WTC11 (cell line): ENCODE data around the gene PLA2G4A. TPM values are rescaled to one million over a fixed set of nuclear protein-coding genes. Genes with fewer than 3 reads are reported as not detected.

Experiments used
- ATAC-seq: fragments of 200-7000 bp; cut with Tn5 transposase; 2 replicates; pipeline ENCODE4 v1.10.0; 2021; ENCODE audit warnings: mild to moderate bottlenecking, moderate library complexity
- CTCF ChIA-PET: fragments of 300-600 bp; sonication (Branson Sonifier 250); formaldehyde crosslinking; loops from one replicate; lab custom pipeline; 2021; ENCODE audit warnings: antibody characterized with exemption; lab: Charles Lee
- POLR2A ChIA-PET: fragments of 350-600 bp; sonication (Branson Sonifier 250); formaldehyde crosslinking; loops from one replicate; lab custom pipeline; 2021; ENCODE audit warnings: antibody characterized with exemption; lab: Charles Lee
- DNase-seq: peaks from one replicate; pipeline ENCODE4 v3.0.0; 2021; ENCODE audit warnings: low spot score
- H3K27ac Mint-ChIP-seq: 2 replicates; pipeline ENCODE4 v1.8.0; 2021; ENCODE audit warnings: mixed read lengths
- H3K27me3 Mint-ChIP-seq: 2 replicates; pipeline ENCODE4 v1.8.0; 2021; ENCODE audit warnings: low read depth, mild to moderate bottlenecking, moderate library complexity, mixed read lengths
- H3K36me3 Mint-ChIP-seq: 2 replicates; pipeline ENCODE4 v1.8.0; 2021; ENCODE audit warnings: mixed read lengths
- H3K4me1 Mint-ChIP-seq: 2 replicates; pipeline ENCODE4 v1.8.0; 2022; ENCODE audit warnings: mixed read lengths
- H3K4me3 Mint-ChIP-seq: 2 replicates; pipeline ENCODE4 v1.8.0; 2021; ENCODE audit warnings: mild to moderate bottlenecking, moderate library complexity, mixed read lengths
- H3K9me3 Mint-ChIP-seq: 2 replicates; pipeline ENCODE4 v1.8.0; 2021; ENCODE audit warnings: mixed read lengths
- AFF4 ChIP-seq: sonication (generic); formaldehyde crosslinking; IDR thresholded peaks from 2 replicates; pipeline ENCODE4 v1.8.1; 2023; ENCODE audit warnings: mild to moderate bottlenecking, missing genetic modification reagents, borderline replicate concordance
- ATF1 ChIP-seq: sonication (generic); formaldehyde crosslinking; IDR thresholded peaks from 2 replicates; pipeline ENCODE4 v1.8.1; 2023; ENCODE audit warnings: mild to moderate bottlenecking, moderate library complexity, missing genetic modification reagents
- CBFB ChIP-seq: sonication (generic); formaldehyde crosslinking; IDR thresholded peaks from 2 replicates; pipeline ENCODE4 v1.8.1; 2022; ENCODE audit warnings: mild to moderate bottlenecking, low read depth, missing genetic modification reagents
- CREB1 ChIP-seq: sonication (generic); formaldehyde crosslinking; IDR thresholded peaks from 2 replicates; pipeline ENCODE4 v1.8.0; 2023; ENCODE audit warnings: mild to moderate bottlenecking, missing genetic modification reagents
- CREM ChIP-seq: sonication (generic); formaldehyde crosslinking; IDR thresholded peaks from 2 replicates; pipeline ENCODE4 v1.8.1; 2022; ENCODE audit warnings: mild to moderate bottlenecking, missing genetic modification reagents, moderate library complexity
- EMX1 ChIP-seq: fragments of 250-450 bp; sonication (Bioruptor Pico); IDR thresholded peaks from 2 replicates; pipeline ENCODE4 v1.8.0; 2021; ENCODE audit warnings: mild to moderate bottlenecking
- ESRRA ChIP-seq: sonication (generic); formaldehyde crosslinking; IDR thresholded peaks from 2 replicates; pipeline ENCODE4 v1.8.1; 2022; ENCODE audit warnings: mild to moderate bottlenecking, missing genetic modification reagents, borderline replicate concordance
- FOXK1 ChIP-seq: sonication (generic); formaldehyde crosslinking; IDR thresholded peaks from 2 replicates; pipeline ENCODE4 v1.8.0; 2022; ENCODE audit warnings: mild to moderate bottlenecking, moderate library complexity, missing genetic modification reagents
- FOXP1 ChIP-seq: sonication (generic); formaldehyde crosslinking; IDR thresholded peaks from 2 replicates; pipeline ENCODE4 v1.8.0; 2022; ENCODE audit warnings: missing genetic modification reagents, mild to moderate bottlenecking, moderate library complexity, borderline replicate concordance
- HMGA2 ChIP-seq: fragments of 250-450 bp; sonication (Bioruptor Pico); IDR thresholded peaks from 2 replicates; pipeline ENCODE4 v1.4.0; 2021; ENCODE audit warnings: mild to moderate bottlenecking, moderate library complexity
- IRF1 ChIP-seq: sonication (generic); formaldehyde crosslinking; IDR thresholded peaks from 2 replicates; pipeline ENCODE4 v1.8.0; 2023; ENCODE audit warnings: missing genetic modification reagents
- OVOL2 ChIP-seq: fragments of 250-450 bp; sonication (Bioruptor Pico); IDR thresholded peaks from 2 replicates; pipeline ENCODE4 v1.9.0; 2021; ENCODE audit warnings: mild to moderate bottlenecking, borderline replicate concordance
- PRRX2 ChIP-seq: fragments of 250-450 bp; sonication (Bioruptor Pico); IDR thresholded peaks from 2 replicates; pipeline ENCODE4 v1.8.0; 2021; ENCODE audit warnings: mild to moderate bottlenecking
- SOX15 ChIP-seq: fragments of 250-450 bp; sonication (Bioruptor Pico); IDR thresholded peaks from 2 replicates; pipeline ENCODE4 v1.9.0; 2021; ENCODE audit warnings: mild to moderate bottlenecking
- TCF7 ChIP-seq: sonication (generic); formaldehyde crosslinking; IDR thresholded peaks from 2 replicates; pipeline ENCODE4 v1.8.0; 2022; ENCODE audit warnings: mild to moderate bottlenecking, low read depth, missing genetic modification reagents, moderate library complexity
- TEAD4 ChIP-seq: sonication (generic); formaldehyde crosslinking; IDR thresholded peaks from 2 replicates; pipeline ENCODE4 v1.8.0; 2022; ENCODE audit warnings: mild to moderate bottlenecking, missing genetic modification reagents
- ZMAT4 ChIP-seq: fragments of 250-450 bp; sonication (Bioruptor Pico); IDR thresholded peaks from 2 replicates; pipeline ENCODE4 v1.9.0; 2021; ENCODE audit warnings: mild to moderate bottlenecking
- ZNF121 ChIP-seq: sonication (generic); formaldehyde crosslinking; IDR thresholded peaks from 2 replicates; pipeline ENCODE4 v1.8.0; 2023; ENCODE audit warnings: missing genetic modification reagents
- ZNF219 ChIP-seq: sonication (generic); formaldehyde crosslinking; IDR thresholded peaks from 2 replicates; pipeline ENCODE4 v1.8.0; 2023; ENCODE audit warnings: missing genetic modification reagents, mild to moderate bottlenecking, borderline replicate concordance
- ZNF396 ChIP-seq: fragments of 250-450 bp; sonication (Bioruptor Pico); IDR thresholded peaks from 2 replicates; pipeline ENCODE4 v1.8.0; 2021; ENCODE audit warnings: mild to moderate bottlenecking, moderate library complexity, borderline replicate concordance
- ZNF532 ChIP-seq: fragments of 250-450 bp; sonication (Bioruptor Pico); IDR thresholded peaks from 2 replicates; pipeline ENCODE4 v1.9.0; 2021; ENCODE audit warnings: mild to moderate bottlenecking, borderline replicate concordance
- ZSCAN18 ChIP-seq: fragments of 250-450 bp; sonication (Bioruptor Pico); IDR thresholded peaks from 2 replicates; pipeline ENCODE4 v2.1.2; 2022; ENCODE audit warnings: mild to moderate bottlenecking, moderate library complexity
- total RNA-seq: library from RNA; stranded (reverse); gene quantifications from 3 replicates; pipeline ENCODE4 v1.2.3, GENCODE V29; 2021

PLA2G4A gene
- total RNA-seq, 1 experiment from 2014 or later, result 1.3 TPM

- DNase-seq (no peak), ATAC-seq (no peak)
- CTCF ChIA-PET, result no interaction called here
- Mint-ChIP-seq H3K27me3 (no peaks in the 10 kb centered on the region), H3K4me3 (no peak overlapping the region), H3K36me3 (no peaks in the 10 kb centered on the region), H3K27ac (no peak overlapping the region), H3K9me3 (no peaks in the 10 kb centered on the region), H3K4me1 (0 out of 2 replicates have a peak, but pooled peaks cover 4% of the 10 kb centered on the region)
- POLR2A ChIA-PET, result no interaction called here
- no peak for TF ChIP-seq FOXK1
- TF ChIP-seq ATF1, result no peak
- no peak for TF ChIP-seq TCF7 (CRISPR knock-in tag)
- no peak for TF ChIP-seq ZNF219
- no peak for TF ChIP-seq ZSCAN18
- no peak for TF ChIP-seq FOXP1 (CRISPR knock-in tag)
- no peak for TF ChIP-seq EMX1 (CRISPR knock-in tag)
- no peak for TF ChIP-seq CREM
These were observed 15.2 kb downstream of the PLA2G4A start for GRCh38 chr1:186843931-186844330.

- TF ChIP-seq OVOL2 (CRISPR knock-in tag) (no peak), HMGA2 (CRISPR knock-in tag) (no peak), TEAD4 (CRISPR knock-in tag) (no peak), AFF4 (CRISPR knock-in tag) (no peak), FOXP1 (CRISPR knock-in tag) (no peak), ZMAT4 (CRISPR knock-in tag) (no peak), ZNF532 (CRISPR knock-in tag) (no peak), ZNF396 (CRISPR knock-in tag) (no peak), PRRX2 (CRISPR knock-in tag) (no peak), CBFB (CRISPR knock-in tag) (no peak), ZNF121 (CRISPR knock-in tag) (no peak), SOX15 (CRISPR knock-in tag) (no peak), IRF1 (no peak), ZSCAN18 (no peak), ESRRA (no peak), CREB1 (CRISPR knock-in tag) (no peak)
- TF ChIP-seq, all 79 proteins: peak for 0
- H3K27ac Mint-ChIP-seq, result no peak overlapping the region
- H3K4me1 Mint-ChIP-seq, result 0 out of 2 replicates have a peak, but pooled peaks cover 4% of the 10 kb centered on the region
- POLR2A ChIA-PET, result no interaction called here
- H3K9me3 Mint-ChIP-seq, result no peaks in the 10 kb centered on the region
- DNase-seq, result no peak
- no peaks in the 10 kb centered on the region for H3K27me3 Mint-ChIP-seq
- CTCF ChIA-PET, result no interaction called here
- H3K4me3 Mint-ChIP-seq, result no peak overlapping the region
- no peak for ATAC-seq
- H3K36me3 Mint-ChIP-seq, result no peaks in the 10 kb centered on the region
These were observed 16.9 kb downstream of the PLA2G4A start for GRCh38 chr1:186845576-186846210.
